Panc1 (cell line): ENCODE data around the gene NCAPD2. TPM values are rescaled to one million over a fixed set of nuclear protein-coding genes. Genes with fewer than 3 reads are reported as not detected.

Source experiments
- ATAC-seq: fragments of 200-7000 bp; cut with Tn5 transposase; 2 replicates; pipeline ENCODE4 v1.9.1; 2020; ENCODE audit warnings: mild to moderate bottlenecking, moderate library complexity
- BruUV-seq: library from RNA; stranded (reverse); fragments of 400-500 nt; replicated peaks from 2 replicates; lab custom pipeline; 2021; lab: Mats Ljungman, UMichigan
- CTCF ChIA-PET: fragments of 300-600 bp; sonication (Branson Sonifier 250); formaldehyde crosslinking; loops from one replicate; lab custom pipeline; 2022; ENCODE audit warnings: antibody characterized with exemption; lab: Charles Lee
- POLR2A ChIA-PET: fragments of 300-600 bp; sonication (Branson Sonifier 250); formaldehyde crosslinking; loops from one replicate; lab custom pipeline; 2022; ENCODE audit warnings: antibody characterized with exemption; lab: Charles Lee
- DNase-seq: peaks from one replicate; pipeline ENCODE4 v3.0.0-alpha.2; 2010; ENCODE audit warnings: low read depth, low spot score
- H3K27ac ChIP-seq: 2 replicates; pipeline ENCODE4 v1.5.1; 2011; ENCODE audit warnings: mild to moderate bottlenecking, low read length, inconsistent platforms
- H3K27me3 ChIP-seq: fragments of 200-500 bp; sonication (Bioruptor generic); 2 replicates; pipeline ENCODE4 v1.6.0; 2014; ENCODE audit warnings: low read length, inconsistent platforms; ENCODE audit not compliant: control insufficient read depth, insufficient read depth
- H3K36me3 ChIP-seq: fragments of 200-500 bp; sonication (Bioruptor generic); 2 replicates; pipeline ENCODE4 v1.5.1; 2014; ENCODE audit warnings: inconsistent platforms, mild to moderate bottlenecking, low read length, moderate library complexity; ENCODE audit not compliant: control insufficient read depth, insufficient read depth
- H3K4me1 ChIP-seq: 2 replicates; pipeline ENCODE4 v1.5.1; 2011; ENCODE audit warnings: inconsistent platforms, mild to moderate bottlenecking, low read length, moderate library complexity; ENCODE audit not compliant: control insufficient read depth, insufficient read depth
- H3K4me3 ChIP-seq, 2 experiments: 2 replicates each; pipeline ENCODE4 v1.5.1; 2011 to 2012; ENCODE audit warnings: low read depth in 2 of 2, low read length in 2 of 2, mild to moderate bottlenecking in 2 of 2, inconsistent platforms in 1 of 2, moderate library complexity in 1 of 2
- H3K9me3 ChIP-seq: fragments of 200-500 bp; sonication (Bioruptor generic); 2 replicates; pipeline ENCODE4 v1.5.1; 2014; ENCODE audit warnings: low read depth, mild to moderate bottlenecking, inconsistent platforms, low read length, moderate library complexity; ENCODE audit not compliant: control insufficient read depth, insufficient read depth
- CTCF ChIP-seq: fragments of 450-650 bp; IDR thresholded peaks from 2 replicates; pipeline ENCODE4 v1.5.1; 2017; ENCODE audit warnings: mild to moderate bottlenecking
- POLR2AphosphoS5 ChIP-seq: IDR thresholded peaks from 2 replicates; pipeline ENCODE4 v1.6.1; 2012; ENCODE audit warnings: mild to moderate bottlenecking, low read depth, low read length, moderate library complexity
- REST ChIP-seq, 2 experiments: IDR thresholded peaks; 2 replicates each; pipeline ENCODE4 v1.6.1; 2011 to 2012; ENCODE audit warnings: low read depth in 2 of 2, control low read depth in 1 of 2, low read length in 1 of 2, mild to moderate bottlenecking in 1 of 2, moderate library complexity in 1 of 2; ENCODE audit not compliant: insufficient read depth in 1 of 2
- SIN3A ChIP-seq: IDR thresholded peaks from 2 replicates; pipeline ENCODE4 v1.6.1; 2012; ENCODE audit warnings: low read depth, mild to moderate bottlenecking, low read length, moderate library complexity, borderline replicate concordance; ENCODE audit not compliant: insufficient read depth
- TCF7L2 ChIP-seq: IDR thresholded peaks from 2 replicates; pipeline ENCODE4 v1.6.1; 2011; ENCODE audit warnings: mild to moderate bottlenecking, low read depth, low read length, inconsistent platforms
- in situ Hi-C: cut with HindIII; loops from 2 replicates; pipeline ENCODE4 v1.10.0; 2016; ENCODE audit warnings: low sequenced_read_pairs, low pct_unique_long_range_greater_than_20kb
- intact Hi-C: fragments of 100-400 bp; cut with micrococcal nuclease; formaldehyde crosslinking; loops from one replicate; pipeline ENCODE4 v1.10.0; 2022; ENCODE audit not compliant: unreplicated experiment
- total RNA-seq: library from RNA; stranded (reverse); gene quantifications from one replicate; pipeline ENCODE4 v1.2.1, GENCODE V29; 2021; ENCODE audit not compliant: unreplicated experiment

NCAPD2 gene
- total RNA-seq, 1 experiment from 2014 or later = 80.3 TPM

- Histone ChIP-seq H3K27me3 (no peaks in the 10 kb centered on the region), H3K27ac (no peak overlapping the region), H3K4me1 (no peaks in the 10 kb centered on the region), H3K9me3 (no peaks in the 10 kb centered on the region), H3K36me3 (no peaks in the 10 kb centered on the region), H3K4me3 (no peak overlapping the region)
- ChIA-PET CTCF (no interaction called here), POLR2A (no interaction called here)
- DNase-seq (no peak), ATAC-seq (no peak)
- in situ Hi-C loops (no loop called here), intact Hi-C loops (no loop called here)
- TF ChIP-seq CTCF = no peak
- no peak for TF ChIP-seq REST (IDR thresholded peaks at IDR 0.05; ENCODE audit: insufficient read depth in 1 of 2, low read depth in 2 of 2, low read length in 1 of 2)
- TF ChIP-seq TCF7L2 = no peak
- TF ChIP-seq SIN3A = no peak
- no peak for TF ChIP-seq POLR2AphosphoS5
- no TSS peak for BruUV-seq
Observed at GRCh38 chr12:6550294-6551062, 56.6 kb downstream of the NCAPD2 start.

- no peak for ATAC-seq
- H3K27me3 ChIP-seq = no peaks in the 10 kb centered on the region
- in situ Hi-C loops = no loop called here
- no peaks in the 10 kb centered on the region for H3K36me3 ChIP-seq
- BruUV-seq = no TSS peak
- TF ChIP-seq REST (IDR thresholded peaks at IDR 0.05; ENCODE audit: insufficient read depth in 1 of 2, low read depth in 2 of 2, low read length in 1 of 2) (no peak), TCF7L2 (no peak), POLR2AphosphoS5 (no peak), CTCF (no peak), SIN3A (no peak)
- H3K4me1 ChIP-seq = no peaks in the 10 kb centered on the region
- no peak for DNase-seq
- intact Hi-C loops = no loop called here
- CTCF ChIA-PET = no interaction called here
- no peak overlapping the region for H3K27ac ChIP-seq
- H3K4me3 ChIP-seq = no peak overlapping the region
- H3K9me3 ChIP-seq = no peaks in the 10 kb centered on the region
- POLR2A ChIA-PET = interaction anchor here (0.6 kb wide), 1 partner anchor 12 kb away, joined by 3 read pairs; no protein-coding TSS in a partner anchor
Observed at GRCh38 chr12:6551063-6551461, 57.2 kb downstream of the NCAPD2 start.
